GM19043 (cell line): ENCODE results near the gene CHST8.

Experiments used
- ATAC-seq: cut with Tn5 transposase; IDR thresholded peaks from one replicate; pipeline ENCODE4 v1.9.1; 2021; ENCODE audit warnings: low read depth; ENCODE audit not compliant: unreplicated experiment

The CHST8 gene

GRCh38 chr19:33780746-33781145 lies 159.0 kb downstream of the CHST8 start:
- no peak for ATAC-seq

- ATAC-seq = no peak
These were observed 159.7 kb downstream of the CHST8 start for GRCh38 chr19:33781415-33781935.

DNA sequence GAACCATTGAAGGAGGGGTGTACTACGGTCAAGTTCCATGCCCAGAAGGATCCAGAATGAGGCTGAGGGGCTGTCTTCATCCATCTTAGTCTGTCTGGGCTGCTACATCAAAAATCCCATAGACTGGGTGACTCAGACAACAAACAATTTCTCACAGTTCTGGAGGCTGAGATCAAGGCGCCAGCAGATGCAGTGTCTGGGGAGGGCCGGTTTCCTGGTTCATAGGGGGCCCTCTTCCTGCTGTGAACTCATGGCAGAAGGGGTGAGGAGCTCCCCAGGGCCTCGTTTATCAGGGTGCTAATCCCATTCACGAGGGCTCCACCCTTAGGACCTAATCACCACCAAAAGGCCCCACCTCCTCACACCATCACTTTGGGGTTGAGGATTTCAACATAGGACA lies 160.2 kb downstream of the CHST8 start:
- ATAC-seq = no peak

GRCh38 chr19:33784432-33784831 lies 162.7 kb downstream of the CHST8 start:
- ATAC-seq = no peak

DNA sequence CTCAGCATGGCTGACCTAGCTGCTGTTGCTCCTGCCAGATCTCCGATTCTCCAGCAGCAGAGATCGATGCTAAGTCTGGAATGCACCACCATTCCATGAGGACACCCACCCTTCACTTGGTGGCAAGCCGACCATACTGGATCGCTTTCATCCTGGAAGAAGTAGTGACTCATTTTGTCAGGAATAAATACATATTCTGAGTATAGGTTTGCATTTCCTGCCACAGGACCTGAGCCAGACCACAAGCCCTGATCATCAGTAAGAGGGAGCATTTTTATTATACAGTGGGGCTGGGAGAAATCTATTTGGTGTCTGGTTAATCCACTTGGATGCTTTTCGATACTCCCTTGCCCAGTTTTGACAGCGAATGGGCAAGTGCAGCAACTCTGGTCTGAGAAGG lies 164.0 kb downstream of the CHST8 start:
- no peak for ATAC-seq

DNA sequence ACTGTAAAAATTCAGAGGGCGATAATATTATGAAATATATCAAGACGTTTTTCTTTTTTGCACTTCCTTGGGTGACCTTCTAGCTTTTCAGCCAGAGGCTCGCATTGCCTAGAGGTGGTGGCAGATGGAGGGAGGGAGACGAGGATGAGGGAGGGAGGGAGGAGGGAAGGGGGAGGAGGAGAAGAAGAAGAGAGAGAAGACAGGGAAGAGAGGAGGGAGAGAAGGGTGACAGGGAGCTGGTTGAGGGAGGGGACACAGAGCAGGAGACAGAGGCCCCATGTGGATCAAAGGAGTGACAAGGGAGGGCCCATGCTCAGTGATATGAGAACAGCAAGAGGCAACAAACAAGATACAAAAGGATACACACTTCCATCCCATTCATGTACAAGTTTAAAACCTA lies 166.9 kb downstream of the CHST8 start:
- no peak for ATAC-seq

- no peak for ATAC-seq
These were observed 167.6 kb downstream of the CHST8 start for GRCh38 chr19:33789344-33789743.

DNA sequence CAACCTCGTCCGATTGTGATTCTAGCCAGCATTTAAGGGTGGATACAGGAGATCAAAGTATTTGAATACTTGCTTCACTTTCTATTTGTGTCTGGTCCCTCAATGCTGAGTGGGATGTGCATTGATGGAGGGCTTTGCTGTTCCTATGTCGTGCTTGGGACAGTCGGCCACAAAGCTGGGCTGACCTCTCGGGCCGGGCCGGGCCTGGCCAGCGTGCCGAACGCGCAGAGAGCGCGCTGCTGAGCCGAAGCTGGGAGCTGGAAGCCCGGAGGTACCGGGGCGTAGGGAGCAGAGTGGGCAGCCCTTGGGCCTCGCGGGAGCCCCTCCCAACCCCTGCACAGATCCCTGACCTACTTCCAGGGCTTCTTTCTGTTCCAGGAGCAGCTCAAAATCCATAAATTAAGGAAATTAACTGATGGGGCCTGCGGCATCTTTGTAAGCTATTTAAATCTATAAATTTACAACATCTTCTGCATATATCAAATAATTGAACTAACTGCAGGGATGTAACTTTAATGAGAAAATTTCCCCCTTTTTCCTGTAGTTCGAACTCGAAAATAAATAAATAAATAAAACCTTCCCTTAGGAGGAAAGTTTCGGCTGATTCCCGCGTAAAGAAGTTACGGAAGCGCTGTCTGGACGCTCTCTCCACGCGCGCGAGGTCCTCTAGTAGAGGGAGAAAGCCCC lies 173.1 kb downstream of the CHST8 start:
- ATAC-seq = no peak

GRCh38 chr19:33795370-33796163 lies 173.8 kb downstream of the CHST8 start:
- ATAC-seq = no peak

GRCh38 chr19:33796164-33796875 lies 174.6 kb downstream of the CHST8 start, which contains the start of gene KCTD15:
Gene KCTD15 (plus strand): TSS chr19:33796870. CDS start chr19:33800455, 3,585 bp downstream.
- no peak for ATAC-seq

GRCh38 chr19:33797802-33798671 lies 176.3 kb downstream of the CHST8 start:
- ATAC-seq = no peak

DNA sequence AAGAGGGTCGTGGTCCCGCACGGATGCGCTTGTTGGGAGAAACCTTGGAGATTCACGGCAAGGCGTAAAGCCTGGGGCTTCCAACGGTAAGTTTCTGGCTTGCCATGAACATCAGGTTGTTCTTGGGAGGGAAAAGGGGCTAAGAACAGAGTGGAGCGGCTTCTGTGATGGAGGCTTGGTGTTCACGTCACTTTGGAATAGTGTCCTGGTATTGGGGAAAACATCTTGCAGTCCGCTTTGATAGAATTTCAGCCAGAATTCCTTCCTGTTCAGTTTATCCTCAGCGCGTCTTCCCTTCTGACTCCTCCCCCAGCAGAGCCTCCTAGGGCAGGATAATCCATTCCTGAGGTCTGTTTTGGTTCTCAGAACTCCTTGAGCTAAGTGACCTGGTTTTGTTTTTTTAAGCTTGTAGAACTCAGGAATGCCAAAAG lies 176.9 kb downstream of the CHST8 start:
- no peak for ATAC-seq

GRCh38 chr19:33799476-33799875 lies 177.7 kb downstream of the CHST8 start:
- ATAC-seq = no peak

GRCh38 chr19:33800012-33800680 lies 178.4 kb downstream of the CHST8 start:
- no peak for ATAC-seq

GRCh38 chr19:33801411-33801810 lies 179.7 kb downstream of the CHST8 start:
- no peak for ATAC-seq

- no peak for ATAC-seq
These were observed 180.2 kb downstream of the CHST8 start for GRCh38 chr19:33802001-33802400.

DNA sequence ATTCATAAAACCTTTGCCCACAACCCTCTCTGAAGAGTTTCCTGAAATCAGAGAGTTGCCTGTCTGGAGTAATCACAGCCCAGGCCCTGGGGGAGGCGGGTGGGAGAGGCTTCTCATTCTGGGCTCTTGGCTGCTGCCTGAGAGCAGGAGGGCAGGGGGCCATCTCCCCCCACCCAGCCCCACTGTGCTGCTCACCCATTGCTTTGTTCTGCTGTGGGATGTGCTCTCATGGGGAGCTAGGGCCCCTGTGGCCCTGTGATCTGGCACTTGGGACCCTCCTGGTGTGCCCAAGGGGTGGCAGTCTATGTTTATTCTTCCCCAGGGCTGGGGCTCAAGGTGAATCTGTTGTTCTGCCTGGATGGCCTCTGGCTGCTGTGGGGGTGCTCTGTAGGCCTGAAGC lies 181.0 kb downstream of the CHST8 start:
- ATAC-seq = no peak

DNA sequence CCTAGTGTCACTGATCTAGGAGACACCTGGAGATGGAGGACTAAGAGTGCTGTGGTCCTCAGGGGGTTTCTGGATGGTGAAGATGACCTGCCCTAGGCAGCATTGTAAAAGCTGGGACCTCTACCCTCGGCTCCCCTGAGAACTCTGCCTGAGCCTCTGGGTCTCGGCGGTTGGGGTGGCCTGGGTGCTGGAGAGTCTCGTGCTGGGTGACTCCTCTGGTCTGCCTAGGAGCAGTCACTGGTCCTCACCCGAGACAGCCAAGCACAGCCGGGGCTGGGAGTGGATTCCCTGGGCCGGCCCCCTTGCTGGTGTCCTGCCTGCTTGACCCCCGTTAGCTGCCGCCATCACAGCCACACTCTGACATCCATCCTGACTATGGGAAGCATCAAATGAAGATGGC lies 181.6 kb downstream of the CHST8 start:
- ATAC-seq = no peak

DNA sequence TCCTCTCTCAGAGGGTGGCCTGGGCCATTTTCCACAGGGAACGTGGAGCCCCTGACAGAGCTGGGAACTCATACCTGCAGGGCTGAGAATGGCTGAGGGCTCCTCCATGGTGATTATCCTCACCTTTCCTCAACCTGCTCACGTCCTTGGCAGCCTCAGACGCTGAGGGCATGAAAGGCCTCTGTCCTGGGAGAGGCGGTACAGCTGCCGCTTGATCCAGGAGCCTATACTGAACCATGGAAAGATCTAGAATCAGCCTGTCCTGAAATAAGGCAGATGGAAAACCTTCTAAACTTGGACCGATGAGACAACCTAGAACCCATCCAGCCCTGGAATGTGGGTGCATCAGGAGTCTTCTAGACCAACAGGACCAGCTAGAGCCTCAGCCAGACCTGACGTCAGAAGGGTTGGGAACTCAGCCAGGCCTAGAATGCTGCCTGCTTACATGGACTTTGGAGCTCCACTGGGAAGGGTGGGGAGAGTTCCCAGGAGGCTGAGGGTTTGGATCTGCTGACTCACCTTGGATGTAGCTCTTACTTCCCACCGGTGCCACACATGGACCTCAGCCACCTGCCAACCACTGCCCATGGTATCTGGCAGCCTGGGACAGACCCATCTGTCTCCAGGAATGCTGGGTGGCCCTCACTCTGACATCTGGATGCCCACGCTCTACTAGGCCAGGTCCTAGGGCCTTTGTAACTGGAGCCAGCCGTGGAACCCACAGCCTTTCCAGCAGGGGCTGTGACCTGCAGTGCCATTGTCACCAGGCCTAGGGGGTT lies 182.5 kb downstream of the CHST8 start:
- no peak for ATAC-seq
